ENCODE results near the gene MBLAC1. TPM values are rescaled to one million over a fixed set of nuclear protein-coding genes. Genes with fewer than 3 reads are reported as not detected.

MBLAC1 gene
- total RNA-seq, 4 donors from 2014 or later: 3.0 to 12.5 (median 6.1) TPM

- peaks cover 22 to 23% of the 10 kb centered on the region in 2 donors for H3K36me3 ChIP-seq
- no peaks in the 10 kb centered on the region for H3K27me3 ChIP-seq
- peak overlapping the region; percentile 83 to 88 (median 84) for H3K27ac ChIP-seq
- H3K4me1 ChIP-seq: peaks cover 0 to 17% of the 10 kb centered on the region in 2 donors
- 69 to 71% methylated on average over 11 of the region's 11 CpGs for WGBS, 2 donors
- H3K4me3 ChIP-seq (replicated peaks in 1 of 3): peak overlapping the region; percentile 28 to 79 (median 72)
- TF ChIP-seq POLR2A (IDR thresholded peaks at IDR 0.05): no peak
- TF ChIP-seq CTCF (IDR thresholded peaks at IDR 0.05): no peak
- DNase-seq: peak; percentile 33 to 49
- no peaks in the 10 kb centered on the region for H3K9me3 ChIP-seq
- intact Hi-C loops (cut with DNase I): no loop called here
Measured at GRCh38 chr7:100088095-100088620, 38.6 kb upstream of the MBLAC1 start.

- H3K4me1 ChIP-seq: peaks cover 0 to 17% of the 10 kb centered on the region in 2 donors
- H3K27me3 ChIP-seq: no peaks in the 10 kb centered on the region
- H3K9me3 ChIP-seq: no peaks in the 10 kb centered on the region
- WGBS, 2 donors: 0 to 1% methylated on average over 38 to 46 of the region's 68 CpGs
- DNase-seq: peak; percentile 79 to 85
- H3K36me3 ChIP-seq: peaks cover 28 to 30% of the 10 kb centered on the region in 2 donors
- peak; percentile 57 to 84 for TF ChIP-seq POLR2A (IDR thresholded peaks at IDR 0.05)
- peak in 1 of 6 experiments; percentile 11 for TF ChIP-seq CTCF (IDR thresholded peaks at IDR 0.05)
- intact Hi-C loops (cut with DNase I): no loop called here
- H3K4me3 ChIP-seq (replicated peaks in 1 of 3): peak within 1 kb of the TSS; percentile 28 to 79 (median 72)
- peak within 1 kb of the TSS; percentile 83 to 88 (median 84) for H3K27ac ChIP-seq
Measured at GRCh38 chr7:100088621-100089457, 37.9 kb upstream of the MBLAC1 start, which contains the start of gene COPS6. TSS of gene COPS6 (plus strand) at chr7:100088969. CDS start at chr7:100088991, 22 bp downstream.

- H3K4me1 ChIP-seq: peaks cover 0 to 17% of the 10 kb centered on the region in 2 donors
- no peaks in the 10 kb centered on the region for H3K9me3 ChIP-seq
- no peak for DNase-seq
- TF ChIP-seq CTCF (IDR thresholded peaks at IDR 0.05): no peak
- TF ChIP-seq POLR2A (IDR thresholded peaks at IDR 0.05): no peak
- intact Hi-C loops (cut with DNase I): loop anchor here (5.0 kb wide), 1 partner anchor 38 kb away; the partner anchor contains the start of gene MBLAC1
- H3K4me3 ChIP-seq (replicated peaks in 1 of 3): peak overlapping the region in 2 of 3 donors; percentile 28 to 72
- 43 to 44% methylated on average over 7 of the region's 7 CpGs for WGBS, 2 donors
- H3K27ac ChIP-seq: peak overlapping the region in 2 of 3 donors; percentile 83 to 88
- H3K36me3 ChIP-seq: peaks cover 34 to 38% of the 10 kb centered on the region in 2 donors
- no peaks in the 10 kb centered on the region for H3K27me3 ChIP-seq
Measured at GRCh38 chr7:100089458-100090196, 37.1 kb upstream of the MBLAC1 start.

- WGBS, 2 donors: 93 to 94% methylated on average over 14 of the region's 14 CpGs
- intact Hi-C loops (cut with DNase I): loop anchor here (5.0 kb wide), 1 partner anchor 37 kb away; the partner anchor contains the start of gene MBLAC1
Measured at GRCh38 chr7:100090527-100091410, 36.0 kb upstream of the MBLAC1 start.

More at GRCh38 chr7:100090527-100091410, 36.0 kb upstream of the MBLAC1 start:
- no peak overlapping the region for H3K4me3 ChIP-seq (replicated peaks in 1 of 3)
- no peak for TF ChIP-seq CTCF (IDR thresholded peaks at IDR 0.05)
- TF ChIP-seq POLR2A (IDR thresholded peaks at IDR 0.05): no peak
- DNase-seq: no peak
- H3K27me3 ChIP-seq: no peaks in the 10 kb centered on the region
- H3K4me1 ChIP-seq: peaks cover 0 to 17% of the 10 kb centered on the region in 2 donors
- no peak overlapping the region for H3K27ac ChIP-seq
- peaks cover 45 to 48% of the 10 kb centered on the region in 2 donors for H3K36me3 ChIP-seq
- H3K9me3 ChIP-seq: no peaks in the 10 kb centered on the region
